GM10266 (cell line): ENCODE results near the gene KIF5B.
A peak's percentile ranks its signal among the peaks of the same experiment; 100 is the strongest.
"Not testable (repeated sequence)": the region's sequence is repeated elsewhere in the genome, so short reads cannot be mapped to it uniquely, and the experiment has no call there.

Experiments
- DNase-seq: peaks from one replicate; pipeline ENCODE4 v3.0.0; 2012; ENCODE audit errors: extremely low spot score
- TF ChIP-seq, protein P1 (sequence below): IDR thresholded peaks from 2 replicates; pipeline ENCODE4 v1.5.1; 2012; ENCODE audit warnings: mild to moderate bottlenecking, low read depth; ENCODE audit not compliant: control insufficient read depth, insufficient read depth; ENCODE audit errors: missing control alignments

Gene KIF5B

GRCh38 chr10:32057036-32057372, 779 bp upstream of the KIF5B start:
- DNase-seq: no peak
- TF ChIP-seq, protein P1, sequence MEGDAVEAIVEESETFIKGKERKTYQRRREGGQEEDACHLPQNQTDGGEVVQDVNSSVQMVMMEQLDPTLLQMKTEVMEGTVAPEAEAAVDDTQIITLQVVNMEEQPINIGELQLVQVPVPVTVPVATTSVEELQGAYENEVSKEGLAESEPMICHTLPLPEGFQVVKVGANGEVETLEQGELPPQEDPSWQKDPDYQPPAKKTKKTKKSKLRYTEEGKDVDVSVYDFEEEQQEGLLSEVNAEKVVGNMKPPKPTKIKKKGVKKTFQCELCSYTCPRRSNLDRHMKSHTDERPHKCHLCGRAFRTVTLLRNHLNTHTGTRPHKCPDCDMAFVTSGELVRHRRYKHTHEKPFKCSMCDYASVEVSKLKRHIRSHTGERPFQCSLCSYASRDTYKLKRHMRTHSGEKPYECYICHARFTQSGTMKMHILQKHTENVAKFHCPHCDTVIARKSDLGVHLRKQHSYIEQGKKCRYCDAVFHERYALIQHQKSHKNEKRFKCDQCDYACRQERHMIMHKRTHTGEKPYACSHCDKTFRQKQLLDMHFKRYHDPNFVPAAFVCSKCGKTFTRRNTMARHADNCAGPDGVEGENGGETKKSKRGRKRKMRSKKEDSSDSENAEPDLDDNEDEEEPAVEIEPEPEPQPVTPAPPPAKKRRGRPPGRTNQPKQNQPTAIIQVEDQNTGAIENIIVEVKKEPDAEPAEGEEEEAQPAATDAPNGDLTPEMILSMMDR: no peak

GRCh38 chr10:32055478-32056135, 618 bp downstream of the KIF5B start:
- peak; percentile 62 for DNase-seq
- TF ChIP-seq, protein P1: no peak

DNA sequence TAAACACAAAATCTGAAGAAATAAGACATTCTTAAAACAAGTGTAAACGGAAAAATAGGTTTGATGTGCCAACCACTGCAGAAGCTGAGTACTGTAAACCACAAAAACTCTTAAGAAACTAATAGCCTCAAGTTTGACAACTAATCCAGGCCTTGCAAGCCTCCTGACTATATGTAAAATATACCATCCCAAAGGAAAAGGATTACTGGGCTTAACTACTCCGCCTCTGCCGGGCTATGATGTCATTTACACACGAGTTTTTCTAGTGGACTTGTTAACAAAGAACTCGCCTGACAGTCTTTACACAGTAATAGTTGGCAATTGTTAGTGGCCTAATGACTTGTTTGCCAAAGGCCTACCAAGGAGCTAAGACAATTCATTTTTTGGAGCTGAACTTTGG, 2.1 kb downstream of the KIF5B start:
- DNase-seq: no peak
- TF ChIP-seq, protein P1: no peak

- DNase-seq: not testable (repeated sequence)
Measured at GRCh38 chr10:32053392-32053791, 2.8 kb downstream of the KIF5B start.

DNA sequence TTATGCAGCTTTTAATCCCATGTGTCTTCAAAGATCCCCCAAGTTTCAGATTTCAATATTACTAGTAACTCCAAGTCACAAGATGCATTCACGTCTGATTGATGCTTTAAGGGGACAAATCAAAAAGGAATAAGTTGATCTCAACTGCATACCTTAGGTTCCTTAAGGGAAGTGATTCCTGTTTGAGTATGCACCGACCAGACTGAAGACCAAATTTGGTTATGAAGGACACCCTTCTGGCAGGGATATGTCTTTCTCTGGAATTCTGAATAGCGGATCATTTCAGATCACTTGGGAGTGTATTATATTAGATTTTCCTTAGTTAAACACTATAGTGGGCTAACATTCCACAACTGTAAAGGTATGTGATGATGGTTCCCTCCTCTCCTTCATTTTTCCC, 4.3 kb downstream of the KIF5B start:
- no peak for DNase-seq

DNA sequence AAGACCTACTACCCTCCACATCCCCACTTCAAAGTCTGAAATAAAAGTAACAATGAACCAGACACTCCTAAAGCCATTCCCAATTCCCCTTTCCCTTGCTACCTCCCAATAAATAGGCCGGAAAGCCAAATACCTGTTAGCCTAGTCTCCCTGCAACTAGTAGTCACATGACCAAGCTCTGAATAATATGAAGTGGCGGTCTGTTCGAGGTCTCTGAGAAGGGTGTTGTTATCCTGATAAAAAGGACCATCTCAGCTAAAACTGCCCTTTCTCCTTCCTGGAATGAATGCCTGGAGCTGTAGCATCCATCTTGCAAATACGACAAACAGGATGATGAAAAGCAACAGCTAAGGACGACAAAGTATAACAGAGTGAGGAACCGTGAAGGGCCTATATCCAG, 6.0 kb downstream of the KIF5B start:
- TF ChIP-seq, protein P1: no peak
- no peak for DNase-seq

More for the DNA sequence above, 4.3 kb downstream of the KIF5B start:
- TF ChIP-seq, protein P1: no peak

GRCh38 chr10:32049113-32049512, 7.1 kb downstream of the KIF5B start:
- no peak for DNase-seq

More at GRCh38 chr10:32049113-32049512, 7.1 kb downstream of the KIF5B start:
- TF ChIP-seq, protein P1: no peak
